Measurements from ENCODE around the gene TOP1. TPM values are rescaled to one million over a fixed set of nuclear protein-coding genes. Genes with fewer than 3 reads are reported as not detected.

Gene TOP1
- total and polyA plus RNA-seq, 9 of the 15 experiments (the other 6 are each of a cell fraction or from before 2014, with no cell fraction given) = 26.4 to 127 (median 39.6) TPM

- TF ChIP-seq RCOR1 (IDR thresholded peaks at IDR 0.05; ENCODE audit: borderline replicate concordance in 1 of 2, low read depth in 2 of 2, low read length in 2 of 2) (peak in 1 of 2 experiments; percentile 58; a peak in 2 of 4 replicates), CBFA2T2 (conservative IDR thresholded peaks at IDR 0.05) (peak; percentile 85), CBX1 (IDR thresholded peaks at IDR 0.05; ENCODE audit: low read depth) (no peak), KLF16 (IDR thresholded peaks at IDR 0.05) (0 out of 2 replicates have a peak, but pooled peaks have one; percentile 76), ZBTB8A (IDR thresholded peaks at IDR 0.05; ENCODE audit: partially characterized antibody) (no peak), LEF1 (IDR thresholded peaks at IDR 0.05) (no peak), MLLT1 (IDR thresholded peaks at IDR 0.05) (no peak), CREM (IDR thresholded peaks at IDR 0.05; ENCODE audit: low read depth) (peak; percentile 36; the same call in 1 of the 2 replicates), ARID1B (IDR thresholded peaks at IDR 0.05) (peak; percentile 90), SMARCA4 (IDR thresholded peaks at IDR 0.05) (peak; percentile 76), RNF2 (IDR thresholded peaks at IDR 0.05) (no peak), ZNF518B (CRISPR knock-in tag; IDR thresholded peaks at IDR 0.05) (no peak), KDM1A (IDR thresholded peaks at IDR 0.05) (peak; percentile 45 to 53; a peak in 2 of 4 replicates), E2F4 (CRISPR knock-in tag; IDR thresholded peaks at IDR 0.05; ENCODE audit: low read depth) (no peak), TCF3 (CRISPR knock-in tag; IDR thresholded peaks at IDR 0.05) (peak; percentile 84), NONO (IDR thresholded peaks at IDR 0.05; ENCODE audit: low read depth in 2 of 2, low read length in 1 of 2) (no peak), HDGF (IDR thresholded peaks at IDR 0.05) (no peak), ZNF140 (CRISPR knock-in tag; IDR thresholded peaks at IDR 0.05) (no peak), PKNOX1 (IDR thresholded peaks at IDR 0.05) (0 out of 2 replicates have a peak, but pooled peaks have one; percentile 19), SMARCE1 (IDR thresholded peaks at IDR 0.05) (peak; percentile 41; the same call in 1 of the 2 replicates)
Observed at GRCh38 chr20:41034239-41034638, 5.6 kb downstream of the TOP1 start (continued).
